HL-60/S4 treated with retinoic acid at 250 ng/mL for 4 days and 3 days (cell line): ENCODE measurements around the gene ANKZF1.

ENCODE experiments used
- in situ Hi-C: fragments of 300-500 bp; cut with MboI; formaldehyde crosslinking; loops from 2 replicates; pipeline ENCODE4 v1.7.0; 2022; ENCODE audit warnings: low sequenced_read_pairs

ANKZF1 gene

DNA sequence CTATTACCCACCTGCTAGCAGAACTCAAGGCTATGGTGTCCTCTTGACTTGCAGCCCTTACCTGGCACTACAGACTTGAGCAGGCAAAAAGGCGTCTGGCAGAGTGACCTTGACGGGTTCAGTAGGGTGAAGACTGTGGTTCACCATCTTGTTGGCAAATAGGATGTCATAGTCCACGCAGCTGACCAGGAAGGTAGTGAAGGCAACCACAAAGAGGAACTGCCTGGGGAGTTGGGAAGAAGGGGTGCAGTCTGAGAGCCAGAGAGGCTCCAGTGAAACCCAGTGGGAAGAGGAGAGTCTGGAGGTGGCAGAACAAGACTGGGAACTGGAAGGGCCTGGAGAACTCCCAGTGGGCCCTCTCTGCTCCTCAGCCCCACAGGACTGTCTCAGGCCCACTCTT, 4.3 kb upstream of the ANKZF1 start:
- in situ Hi-C loops: no loop called here

DNA sequence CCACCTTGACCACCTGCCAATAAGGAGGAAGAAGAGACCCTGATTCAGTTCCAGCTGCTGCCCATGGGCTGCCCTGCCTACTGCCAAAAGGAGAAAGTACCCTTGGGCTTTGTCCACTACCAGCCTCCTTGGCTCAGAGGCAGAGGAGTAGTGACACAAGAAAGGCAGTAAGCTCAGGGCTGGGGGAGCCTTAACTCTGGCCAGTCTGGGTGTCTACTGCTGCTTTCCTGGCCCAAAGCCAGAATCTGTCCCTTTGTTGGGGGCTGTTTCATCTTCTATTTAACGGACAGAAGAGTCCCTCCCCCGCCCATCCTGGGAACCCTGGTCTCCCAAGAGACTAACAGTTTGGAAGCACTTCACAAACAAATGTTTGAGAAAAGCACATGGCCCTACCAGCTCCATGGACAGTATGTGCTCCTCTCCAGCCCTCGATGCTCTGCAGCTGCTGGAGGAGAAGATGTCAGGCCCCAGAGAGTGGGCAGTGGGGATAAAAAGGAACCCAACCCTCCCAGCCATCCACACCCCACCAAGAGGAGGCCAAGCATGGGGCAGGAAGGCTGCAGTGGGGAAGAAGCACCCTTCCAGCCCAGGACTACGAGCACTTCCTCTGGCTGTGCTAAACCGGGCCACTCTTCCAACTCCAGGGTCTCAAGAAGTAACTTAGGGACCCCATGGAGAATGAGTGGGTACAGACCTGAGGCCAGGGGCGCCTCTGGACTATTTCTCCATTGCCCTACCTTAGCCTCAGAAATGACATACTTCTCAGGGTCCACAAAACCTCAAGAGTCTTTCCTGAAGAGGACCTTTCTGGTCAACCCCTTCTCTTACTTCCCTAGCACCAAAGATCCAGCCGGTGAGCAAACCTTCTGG, 1.3 kb upstream of the ANKZF1 start:
- in situ Hi-C loops: no loop called here

DNA sequence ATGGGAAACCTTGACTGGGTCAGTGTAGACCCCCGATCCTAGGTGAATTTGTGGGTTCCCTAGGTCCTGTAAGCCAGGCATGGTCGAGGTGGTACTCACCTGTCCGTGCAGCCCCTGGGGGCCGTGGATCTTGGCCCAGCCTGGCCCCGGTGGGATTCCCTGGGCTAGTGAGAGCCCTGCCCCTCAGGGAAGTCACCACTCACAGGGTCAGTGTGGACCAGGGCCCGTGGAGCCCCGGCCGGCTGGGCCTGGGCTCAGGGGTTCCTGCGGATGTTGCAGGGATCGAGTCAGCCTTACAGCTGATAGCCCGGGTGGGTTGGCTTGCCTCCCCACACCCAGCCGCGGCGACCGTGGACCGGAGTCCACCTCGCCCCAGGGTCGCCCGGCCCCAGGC, 698 bp upstream of the ANKZF1 start:
- in situ Hi-C loops: no loop called here

DNA sequence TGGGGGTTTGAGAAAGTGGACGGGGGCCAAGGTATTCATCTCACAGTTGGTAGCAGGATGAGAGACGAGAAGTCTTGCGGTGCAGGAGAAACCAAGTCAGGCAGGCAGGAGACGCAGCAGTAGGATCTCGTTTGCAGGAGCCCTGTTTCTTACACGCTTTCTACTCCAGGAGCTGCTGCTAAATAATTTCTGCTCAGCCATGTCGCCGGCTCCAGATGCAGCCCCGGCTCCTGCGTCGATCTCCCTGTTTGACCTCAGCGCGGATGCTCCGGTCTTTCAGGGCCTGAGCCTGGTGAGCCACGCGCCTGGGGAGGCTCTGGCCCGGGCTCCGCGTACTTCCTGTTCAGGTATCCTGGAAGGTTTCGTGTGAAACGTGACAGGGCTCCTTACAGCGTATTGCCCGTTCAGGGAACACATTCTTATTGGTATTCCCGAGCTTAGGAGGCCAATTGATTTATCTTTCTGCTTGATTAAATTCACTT, 494 bp downstream of the ANKZF1 start:
- in situ Hi-C loops: no loop called here

DNA sequence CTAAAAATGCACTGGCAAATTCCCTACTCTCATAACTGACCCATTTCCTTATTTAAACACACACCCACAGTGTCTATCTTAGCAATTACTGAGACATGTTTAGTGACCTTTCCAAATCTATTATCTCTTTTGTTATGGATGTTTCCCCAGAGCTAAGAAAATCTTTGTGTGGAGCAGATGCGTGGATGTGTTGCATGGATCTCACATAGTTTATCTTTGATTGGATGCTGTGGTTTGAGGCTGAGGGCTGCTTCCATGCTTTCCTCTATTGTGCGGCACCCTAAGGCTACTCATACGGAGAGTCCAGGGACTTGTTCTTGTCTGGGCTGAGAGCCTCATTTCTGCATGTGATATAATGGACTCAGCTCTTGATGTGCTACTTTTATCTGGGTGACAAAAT, 4.7 kb downstream of the ANKZF1 start:
- in situ Hi-C loops: no loop called here

DNA sequence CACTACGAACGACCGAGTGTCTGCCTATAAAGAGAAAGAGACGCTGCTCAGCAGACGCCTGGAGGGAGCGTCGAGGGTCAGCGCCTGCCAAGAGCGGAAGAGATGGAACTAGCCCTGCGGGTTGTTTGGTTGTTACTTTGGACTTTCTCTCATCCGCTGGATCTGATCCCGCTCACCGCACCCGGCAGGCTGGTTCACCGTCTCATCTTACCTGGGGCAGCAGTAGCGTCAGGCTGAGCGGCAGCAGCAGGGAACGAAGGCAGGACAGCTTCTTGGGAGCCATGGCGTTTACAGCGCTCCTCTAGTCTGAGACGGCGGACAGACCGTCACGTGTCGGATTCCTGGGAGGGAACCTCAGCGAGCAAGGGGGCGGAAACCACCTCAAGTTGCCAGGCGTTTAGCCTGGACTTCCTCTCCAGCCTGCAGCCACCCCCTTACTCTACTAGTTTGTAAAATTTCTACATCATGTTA, 13.7 kb downstream of the ANKZF1 start:
- in situ Hi-C loops: no loop called here

DNA sequence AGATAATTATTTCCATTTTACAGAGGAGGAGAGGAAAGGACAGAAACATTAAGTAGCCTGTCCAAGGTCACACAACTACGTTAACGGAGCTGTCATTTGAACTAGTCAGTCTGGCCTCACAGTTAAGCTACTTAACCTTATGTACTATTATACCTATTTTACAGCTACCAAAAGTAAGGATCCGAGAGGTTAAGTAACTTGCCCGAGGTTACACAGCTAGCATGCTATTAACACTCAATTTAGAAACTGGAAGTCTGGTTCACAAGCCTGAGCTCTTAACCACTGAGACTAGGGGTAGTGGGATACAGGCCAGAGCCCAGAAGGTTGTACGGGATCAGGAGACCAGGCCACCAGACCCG, 15.2 kb downstream of the ANKZF1 start:
- in situ Hi-C loops: no loop called here

DNA sequence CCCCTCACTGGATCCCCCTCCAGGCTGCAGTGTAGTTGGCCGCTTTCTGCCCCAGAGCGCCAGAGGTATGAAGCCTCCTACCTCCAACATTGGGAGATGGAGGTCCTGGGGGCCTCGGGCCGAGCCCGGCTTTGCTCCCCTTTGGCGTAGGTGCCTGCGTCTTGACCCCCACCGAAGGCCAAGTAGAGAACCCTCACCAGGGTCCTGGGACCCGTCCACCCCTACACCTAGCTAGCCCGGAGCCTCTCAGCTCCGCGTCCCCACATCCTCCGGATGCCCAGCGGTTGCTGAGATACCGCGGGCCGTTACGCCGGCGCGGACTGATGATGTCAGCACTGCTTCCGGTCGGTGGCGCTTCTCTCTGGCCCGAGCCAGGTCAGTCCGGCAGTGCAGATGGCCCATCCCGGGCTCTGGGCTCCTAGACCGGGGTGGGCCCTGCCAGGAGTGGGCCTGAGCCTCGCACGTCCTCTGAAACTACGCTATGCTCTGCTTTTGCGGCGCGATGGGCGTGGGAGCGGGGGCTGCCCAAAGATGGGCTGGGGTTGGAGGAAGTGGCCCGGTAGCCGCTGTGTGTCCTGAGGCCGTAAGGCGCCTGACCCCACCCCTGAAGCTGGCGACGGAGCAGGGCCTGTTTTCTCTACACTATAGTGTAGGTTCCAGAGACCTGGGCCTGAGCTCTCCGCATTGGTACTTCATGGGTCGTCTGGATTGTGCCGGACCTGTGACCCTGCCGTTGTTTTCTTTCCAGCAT, 15.7 kb downstream of the ANKZF1 start, which contains the start of the genes GLB1L and STK16:
Gene GLB1L, minus strand, starts transcription at position 297 of the 751 bp plus-strand sequence. CDS start 1,871 bp downstream, outside the sequence.
Gene STK16, plus strand, starts transcription at position 332 of the 751 bp plus-strand sequence. CDS start 521 bp downstream, outside the sequence.
- in situ Hi-C loops: no loop called here

DNA sequence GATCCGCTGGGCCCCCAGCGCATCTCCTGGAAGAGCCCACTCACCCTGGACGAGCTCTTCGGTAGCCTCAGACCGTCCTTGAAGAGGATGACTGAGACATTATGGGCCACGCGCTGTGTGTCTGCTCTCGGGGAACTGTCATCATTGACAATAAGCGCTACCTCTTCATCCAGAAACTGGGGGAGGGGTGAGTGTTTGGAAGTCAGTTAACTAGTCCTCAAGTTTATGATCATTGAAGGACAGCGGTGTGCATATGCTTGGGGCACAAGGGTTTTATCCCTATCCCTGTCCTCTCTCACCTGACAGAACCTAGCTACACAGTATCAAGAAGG, 16.3 kb downstream of the ANKZF1 start:
- in situ Hi-C loops: no loop called here

DNA sequence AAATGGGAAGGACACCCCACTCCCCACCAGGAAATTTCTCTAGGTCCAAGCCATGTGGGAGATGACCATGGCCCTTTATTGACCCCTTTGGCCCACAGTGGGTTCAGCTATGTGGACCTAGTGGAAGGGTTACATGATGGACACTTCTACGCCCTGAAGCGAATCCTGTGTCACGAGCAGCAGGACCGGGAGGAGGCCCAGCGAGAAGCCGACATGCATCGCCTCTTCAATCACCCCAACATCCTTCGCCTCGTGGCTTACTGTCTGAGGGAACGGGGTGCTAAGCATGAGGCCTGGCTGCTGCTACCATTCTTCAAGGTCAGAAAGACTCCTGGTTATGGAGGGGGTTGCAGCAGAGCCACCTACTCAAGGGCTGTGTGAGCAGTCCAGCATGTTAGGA, 17.0 kb downstream of the ANKZF1 start:
- in situ Hi-C loops: no loop called here

DNA sequence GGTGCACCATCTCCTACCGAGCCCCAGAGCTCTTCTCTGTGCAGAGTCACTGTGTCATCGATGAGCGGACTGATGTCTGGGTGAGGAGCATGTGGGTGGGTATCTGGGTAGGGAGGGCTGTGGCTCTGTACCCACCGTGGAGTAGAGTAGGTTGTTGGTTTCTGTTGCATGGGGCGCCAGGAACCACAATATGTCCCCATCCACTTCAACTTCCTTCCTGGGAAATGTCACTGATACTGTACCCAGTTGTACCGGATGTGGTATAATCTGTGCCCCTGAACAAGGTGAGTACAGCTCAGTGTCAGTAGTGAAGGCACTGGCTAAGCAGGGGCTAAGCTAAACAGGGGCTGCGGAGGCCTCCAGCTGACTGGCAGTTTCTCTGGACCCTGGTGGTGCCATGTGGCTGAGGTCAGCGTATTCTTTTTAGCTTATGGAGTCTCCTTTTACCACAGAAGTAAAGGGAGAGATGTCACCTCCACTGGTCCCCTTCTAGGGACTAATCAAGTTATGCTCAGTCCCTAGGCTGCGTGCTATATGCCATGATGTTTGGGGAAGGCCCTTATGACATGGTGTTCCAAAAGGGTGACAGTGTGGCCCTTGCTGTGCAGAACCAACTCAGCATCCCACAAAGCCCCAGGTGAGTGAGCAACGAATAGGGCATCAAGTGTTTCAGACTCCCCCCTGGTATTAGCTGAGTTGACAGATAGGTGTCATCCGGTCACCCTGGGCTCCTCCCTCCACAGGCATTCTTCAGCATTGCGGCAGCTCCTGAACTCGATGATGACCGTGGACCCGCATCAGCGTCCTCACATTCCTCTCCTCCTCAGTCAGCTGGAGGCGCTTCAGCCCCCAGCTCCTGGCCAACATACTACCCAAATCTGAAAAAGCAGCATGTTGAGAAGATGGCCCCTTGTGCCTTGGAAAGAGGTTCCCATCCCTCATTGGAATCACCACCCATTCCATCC, 18.4 kb downstream of the ANKZF1 start:
- in situ Hi-C loops: no loop called here

DNA sequence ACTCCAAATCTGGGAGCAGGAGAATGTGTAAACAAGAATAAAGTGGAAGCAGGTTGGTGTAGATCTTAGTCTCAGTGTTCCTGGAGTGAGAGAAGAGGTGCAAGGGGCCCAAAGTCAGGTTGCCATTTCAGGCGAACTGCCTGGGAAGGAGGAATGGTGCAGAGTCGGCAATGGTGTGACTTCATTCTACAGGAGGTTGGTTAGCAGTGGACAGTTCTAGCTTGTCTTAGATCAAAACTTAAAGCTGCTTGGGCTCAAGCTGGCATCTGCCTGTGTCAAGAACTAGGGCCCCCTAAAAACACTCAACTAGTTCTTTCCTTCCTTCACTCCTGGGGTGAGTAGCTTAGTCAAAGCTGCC, 19.2 kb downstream of the ANKZF1 start:
- in situ Hi-C loops: no loop called here

DNA sequence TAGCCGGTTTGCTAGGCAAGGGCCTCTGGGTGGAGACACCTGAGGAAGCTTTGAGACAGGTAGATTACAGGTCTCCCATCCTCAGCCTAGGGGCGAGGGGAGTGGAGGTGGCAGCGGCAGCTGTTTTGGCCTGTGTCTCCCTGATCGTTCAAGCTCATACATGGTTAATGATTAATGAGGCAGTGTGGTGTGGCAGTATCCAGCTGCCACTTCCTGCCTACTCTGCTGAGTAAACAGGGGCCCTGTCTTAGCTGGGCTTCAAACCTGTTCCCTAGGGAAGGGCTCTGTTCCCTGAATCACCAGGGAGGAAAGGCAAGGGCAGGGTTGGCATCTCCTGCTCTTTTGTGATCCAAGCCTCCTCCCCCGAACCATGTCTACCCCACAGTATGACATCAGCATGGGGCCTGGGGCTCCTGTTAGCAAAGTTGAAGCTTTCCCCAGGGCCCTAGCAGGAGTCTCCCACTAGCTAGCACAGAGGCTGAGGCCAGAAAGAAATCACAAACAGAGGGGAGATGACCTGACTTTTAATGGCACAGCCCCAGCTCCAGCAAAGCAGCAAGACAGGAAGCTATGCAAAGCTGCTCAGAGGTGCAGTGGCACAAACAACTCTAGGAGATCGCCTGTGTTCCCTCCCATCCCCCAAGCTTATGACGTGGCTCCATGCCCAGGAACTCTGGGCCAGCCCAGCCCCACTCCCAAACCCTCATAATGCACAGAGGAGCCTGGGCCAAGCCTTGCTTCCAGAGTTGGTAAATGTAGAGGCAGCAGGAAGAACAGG, 19.8 kb downstream of the ANKZF1 start:
- in situ Hi-C loops: no loop called here

DNA sequence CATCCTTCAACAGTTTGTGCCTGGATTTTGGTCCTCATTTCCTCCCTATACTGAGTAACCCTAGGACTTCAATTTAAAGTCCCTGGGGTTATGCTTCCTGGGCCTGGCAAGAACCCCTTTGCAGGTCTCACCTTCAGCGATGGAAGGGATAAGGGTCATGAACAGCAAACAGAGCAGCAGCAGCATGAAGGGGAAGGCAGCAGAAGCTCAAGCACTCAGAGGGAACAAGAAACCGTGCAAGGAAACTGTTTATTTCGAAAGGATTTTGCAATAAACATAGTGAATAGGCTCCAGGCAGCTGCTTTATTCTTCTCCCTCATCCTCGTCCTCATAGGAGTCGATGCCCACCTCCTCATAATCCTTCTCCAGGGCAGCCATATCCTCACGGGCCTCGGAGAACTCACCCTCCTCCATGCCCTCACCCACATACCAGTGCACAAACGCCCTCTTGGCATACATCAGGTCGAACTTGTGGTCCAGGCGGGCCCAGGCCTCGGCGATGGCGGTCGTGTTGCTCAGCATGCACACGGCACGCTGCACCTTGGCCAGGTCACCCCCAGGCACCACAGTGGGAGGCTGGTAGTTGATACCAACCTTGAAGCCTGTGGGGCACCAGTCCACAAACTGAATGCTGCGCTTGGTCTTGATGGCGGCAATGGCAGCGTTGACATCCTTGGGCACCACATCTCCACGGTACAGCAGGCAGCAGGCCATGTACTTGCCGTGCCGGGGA, 20.6 kb downstream of the ANKZF1 start:
- in situ Hi-C loops: no loop called here

DNA sequence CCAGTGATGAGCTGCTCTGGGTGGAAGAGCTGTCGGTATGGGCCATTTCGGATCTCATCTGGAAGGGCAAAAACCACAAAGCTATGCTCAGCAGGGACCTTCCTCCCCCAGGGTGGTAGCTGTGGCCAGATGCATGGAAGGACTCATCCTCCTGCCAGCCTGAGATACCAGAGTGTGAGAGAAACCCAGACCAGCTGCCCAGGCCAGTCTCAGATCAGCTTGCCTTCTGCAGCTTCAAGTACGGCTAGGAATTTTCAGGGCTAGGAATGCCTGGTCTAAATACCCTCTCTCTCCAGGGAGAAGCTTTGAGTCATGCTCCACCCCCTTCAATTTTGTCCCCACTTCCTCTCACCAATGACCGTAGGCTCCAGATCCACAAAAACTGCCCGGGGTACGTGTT, 22.1 kb downstream of the ANKZF1 start:
- in situ Hi-C loops: no loop called here

DNA sequence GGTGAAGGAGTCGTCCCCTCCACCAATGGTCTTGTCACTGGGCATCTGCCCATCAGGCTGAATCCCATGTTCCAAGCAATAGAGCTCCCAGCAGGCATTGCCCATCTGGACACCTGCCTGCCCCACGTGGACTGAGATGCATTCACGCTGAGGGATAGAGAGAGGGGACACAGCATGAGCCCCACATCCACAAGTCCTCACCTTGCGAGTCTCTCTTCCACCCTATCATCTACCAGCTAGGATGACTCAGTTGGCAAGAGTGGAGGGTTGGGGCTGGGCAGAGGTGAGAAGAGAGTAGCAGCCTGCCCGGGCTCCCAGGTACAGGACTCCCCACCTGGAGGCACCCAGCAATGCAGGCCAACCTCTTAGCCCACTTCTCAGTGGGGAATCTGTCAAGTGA, 22.5 kb downstream of the ANKZF1 start:
- in situ Hi-C loops: no loop called here

DNA sequence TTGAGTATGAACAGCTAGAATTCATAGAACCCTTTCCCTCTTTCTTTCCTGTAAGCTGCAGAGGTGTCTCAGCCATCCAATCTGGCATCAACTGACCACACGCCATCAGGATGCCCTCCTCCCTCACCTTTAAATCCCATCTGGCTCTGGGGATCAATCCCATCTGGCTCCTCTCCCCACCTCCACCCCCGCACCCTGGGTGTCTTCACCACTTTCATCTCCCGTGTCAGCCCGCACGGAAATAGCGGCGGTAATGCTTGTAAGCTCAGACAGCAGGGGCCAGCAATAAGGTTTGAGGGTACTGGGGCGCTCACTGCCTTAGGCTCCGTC, 22.9 kb downstream of the ANKZF1 start:
- in situ Hi-C loops: no loop called here

DNA sequence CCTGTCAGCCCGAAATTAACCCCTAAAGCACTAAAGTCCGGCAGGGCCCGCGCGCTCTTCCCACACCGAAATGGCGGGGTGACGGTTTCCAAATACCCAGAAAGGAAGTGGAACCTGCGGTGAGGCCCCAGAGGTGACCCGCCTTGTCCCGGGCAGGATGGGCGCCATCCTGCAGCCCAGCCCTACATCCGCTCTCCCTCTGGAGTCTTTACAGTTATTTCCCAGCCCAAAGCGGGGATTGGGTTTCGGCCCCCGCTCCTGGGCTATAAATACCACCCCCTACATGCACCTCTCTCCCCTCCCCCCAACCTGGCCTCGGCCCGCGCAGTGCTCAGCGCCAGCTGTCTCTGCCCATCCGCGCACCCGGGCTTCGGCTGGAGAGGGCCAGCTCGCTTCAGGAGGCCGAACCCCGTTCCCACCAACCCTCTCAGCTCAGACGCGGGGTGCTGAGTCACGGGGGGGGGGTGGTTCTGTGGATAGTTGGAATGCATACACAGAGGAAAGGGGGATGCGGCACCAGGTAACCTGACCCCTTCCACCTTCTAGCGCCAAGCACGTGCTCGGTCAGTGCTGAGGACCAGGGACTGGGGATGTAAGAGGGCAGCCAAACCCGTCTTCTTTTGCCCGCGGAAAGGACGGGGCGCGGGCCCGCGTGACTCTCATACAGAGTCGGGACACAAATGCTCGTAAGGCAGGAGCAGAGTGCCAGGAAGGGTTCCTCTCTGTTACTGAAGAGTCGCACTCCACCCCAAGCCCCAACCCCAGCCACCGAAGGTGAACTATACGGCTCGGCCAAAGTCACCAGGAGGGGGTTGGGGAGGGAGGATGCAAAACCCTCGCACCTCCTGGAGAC, 23.5 kb downstream of the ANKZF1 start, which contains the start of gene TUBA4B:
Gene TUBA4B, plus strand, starts transcription at position 344 of the 853 bp plus-strand sequence. Its CDS starts 165 bp downstream, at position 509.
- in situ Hi-C loops: no loop called here
